ENCODE results near the gene SLC23A2.

The SLC23A2 gene

GRCh38 chr20:4809707-4810106 lies 191.6 kb downstream of the SLC23A2 start:
- no peak for DNase-seq (ENCODE audit: low spot score)
- POLR2A ChIA-PET (ENCODE audit: low non-redundant PET), result no interaction called here
- H3K27ac ChIP-seq, result no peak overlapping the region
- CTCF ChIA-PET, result interaction anchor here (0.6 kb wide), 1 partner anchor 606 kb away, joined by 3 read pairs; no protein-coding TSS in a partner anchor
- no peak for TF ChIP-seq CTCF (conservative IDR thresholded peaks at IDR 0.05; ENCODE audit: low read depth)

- no peak overlapping the region for H3K27ac ChIP-seq
- no peak for DNase-seq (ENCODE audit: low spot score)
- ChIA-PET POLR2A (ENCODE audit: low non-redundant PET) (no interaction called here), CTCF (no interaction called here)
- TF ChIP-seq CTCF (conservative IDR thresholded peaks at IDR 0.05; ENCODE audit: low read depth), result no peak
These were observed 192.4 kb downstream of the SLC23A2 start for GRCh38 chr20:4808872-4809271.

GRCh38 chr20:4805663-4806449 lies 195.5 kb downstream of the SLC23A2 start:
- CTCF ChIA-PET, result no interaction called here
- DNase-seq (ENCODE audit: low spot score), result no peak
- POLR2A ChIA-PET (ENCODE audit: low non-redundant PET), result no interaction called here
- no peak for TF ChIP-seq CTCF (conservative IDR thresholded peaks at IDR 0.05; ENCODE audit: low read depth)
- H3K27ac ChIP-seq, result no peak overlapping the region

- TF ChIP-seq CTCF (conservative IDR thresholded peaks at IDR 0.05; ENCODE audit: low read depth), result no peak
- H3K27ac ChIP-seq, result no peak overlapping the region
- ChIA-PET POLR2A (ENCODE audit: low non-redundant PET) (no interaction called here), CTCF (interaction anchor here (0.6 kb wide), 1 partner anchor 297 kb away, joined by 4 read pairs; no protein-coding TSS in a partner anchor)
- DNase-seq (ENCODE audit: low spot score), result no peak
These were observed 198.8 kb downstream of the SLC23A2 start for GRCh38 chr20:4802527-4802926.

Measured in RWPE1 (cell line).